Activated CD4-positive, alpha-beta T cell treated with anti-CD3 and anti-CD28 coated beads for 1 hour (primary cell): ENCODE data around the gene PRKN.
"Not testable (repeated sequence)": the region's sequence is repeated elsewhere in the genome, so short reads cannot be mapped to it uniquely, and the experiment has no call there.

ENCODE experiments used
- DNase-seq: peaks from one replicate; pipeline ENCODE4 v3.0.0-alpha.2; 2020

Gene PRKN

GRCh38 chr6:162421004-162421403, 306.6 kb downstream of the PRKN start:
- no peak for DNase-seq

GRCh38 chr6:162416831-162417537, 310.6 kb downstream of the PRKN start:
- no peak for DNase-seq

- DNase-seq = no peak
These were observed 311.3 kb downstream of the PRKN start for GRCh38 chr6:162416307-162416706.

- DNase-seq = no peak
These were observed 317.6 kb downstream of the PRKN start for GRCh38 chr6:162409741-162410691.

- no peak for DNase-seq
These were observed 318.6 kb downstream of the PRKN start for GRCh38 chr6:162408826-162409535.

GRCh38 chr6:162404951-162405350, 322.6 kb downstream of the PRKN start:
- no peak for DNase-seq

GRCh38 chr6:162403031-162403430, 324.5 kb downstream of the PRKN start:
- DNase-seq = no peak

GRCh38 chr6:162395181-162395580, 332.4 kb downstream of the PRKN start:
- DNase-seq = no peak

GRCh38 chr6:162390961-162391811, 336.4 kb downstream of the PRKN start:
- DNase-seq = not testable (repeated sequence)

- no peak for DNase-seq
These were observed 338.1 kb downstream of the PRKN start for GRCh38 chr6:162389343-162390085.

GRCh38 chr6:162388383-162388777, 339.2 kb downstream of the PRKN start:
- no peak for DNase-seq

- DNase-seq = no peak
These were observed 339.7 kb downstream of the PRKN start for GRCh38 chr6:162387718-162388382.

- DNase-seq = no peak
These were observed 341.6 kb downstream of the PRKN start for GRCh38 chr6:162385980-162386379.

- DNase-seq = no peak
These were observed 347.7 kb downstream of the PRKN start for GRCh38 chr6:162379757-162380409.

- DNase-seq = no peak
These were observed 349.8 kb downstream of the PRKN start for GRCh38 chr6:162377735-162378134.

- no peak for DNase-seq
These were observed 353.7 kb downstream of the PRKN start for GRCh38 chr6:162373868-162374267.

GRCh38 chr6:162373192-162373591, 354.4 kb downstream of the PRKN start:
- DNase-seq = no peak

GRCh38 chr6:162372106-162372505, 355.5 kb downstream of the PRKN start:
- DNase-seq = no peak

- DNase-seq = no peak
These were observed 356.4 kb downstream of the PRKN start for GRCh38 chr6:162371121-162371520.

GRCh38 chr6:162369091-162369490, 358.5 kb downstream of the PRKN start:
- DNase-seq = no peak

- no peak for DNase-seq
These were observed 363.1 kb downstream of the PRKN start for GRCh38 chr6:162364488-162364887.
